Esophagus squamous epithelium (tissue), 4 donors: ENCODE measurements around the gene HNF1B.

ENCODE experiments used
- CTCF ChIP-seq, 6 experiments: fragments of 450-650 bp in 4 of 6; fragments of 200-600 bp in 2 of 6; sonication (generic) in 2 of 6; IDR thresholded peaks; one replicate each; pipeline ENCODE4 v1.5.1; 2016 to 2019; ENCODE audit warnings: antibody characterized with exemption in 6 of 6, mild to moderate bottlenecking in 4 of 6, moderate library complexity in 4 of 6
- POLR2A ChIP-seq, 4 donors: fragments of 450-650 bp; IDR thresholded peaks; one replicate each; pipeline ENCODE4 v1.6.1; 2017; ENCODE audit warnings: antibody characterized with exemption in 4 of 4, mild to moderate bottlenecking in 4 of 4, moderate library complexity in 3 of 4

- peak in 1 of 6 experiments; percentile 23 for TF ChIP-seq CTCF (IDR thresholded peaks at IDR 0.05)
- TF ChIP-seq POLR2A (IDR thresholded peaks at IDR 0.05), result no peak
These were observed 83.4 kb downstream of the HNF1B start for GRCh38 chr17:37661400-37662014.
